ENCODE measurements around the gene BANK1. TPM values are rescaled to one million over a fixed set of nuclear protein-coding genes. Genes with fewer than 3 reads are reported as not detected.
A peak's percentile ranks its signal among the peaks of the same experiment; 100 is the strongest.

The BANK1 gene
- total and polyA plus RNA-seq, 2 donors (not counting 1 experiment from before 2014, with no cell fraction given) = 0.20 to 0.83 TPM

- H4K20me1 ChIP-seq (ENCODE audit: control insufficient read depth, extremely low read depth, insufficient read depth, low read length) = peaks cover 1% of the 10 kb centered on the region
- no peak for DNase-seq (ENCODE audit: low read depth in 2 of 2)
- no peak overlapping the region for H3K27ac ChIP-seq (ENCODE audit: insufficient read depth, low read length)
- no peaks in the 10 kb centered on the region for H3K9me3 ChIP-seq (ENCODE audit: control insufficient read depth, insufficient read depth, low read depth, low read length)
- no peak overlapping the region for H3K4me2 ChIP-seq (ENCODE audit: extremely low read depth, insufficient read depth, low read length)
- H3K79me2 ChIP-seq (ENCODE audit: control insufficient read depth, insufficient read depth, low read length) = no peaks in the 10 kb centered on the region
- H3K9ac ChIP-seq (ENCODE audit: insufficient read depth, low read length) = no peak overlapping the region
- no peak overlapping the region for H2AFZ ChIP-seq (ENCODE audit: low read length)
- TF ChIP-seq EZH2 (IDR thresholded peaks at IDR 0.05; ENCODE audit: low read length, missing control alignments) (no peak), CTCF (conservative IDR thresholded peaks at IDR 0.05 in 1 of 2, IDR thresholded peaks at IDR 0.05 in 1 of 2; ENCODE audit: low read depth in 1 of 2, low read length in 2 of 2) (no peak)
- no peaks in the 10 kb centered on the region for H3K27me3 ChIP-seq (ENCODE audit: control insufficient read depth, insufficient read depth, low read length)
- no peaks in the 10 kb centered on the region for H3K36me3 ChIP-seq (ENCODE audit: control insufficient read depth, insufficient read depth, low read length)
- H3K4me3 ChIP-seq (replicated peaks in 1 of 4; ENCODE audit: control extremely low read depth in 1 of 4, insufficient read depth in 1 of 4, low read depth in 3 of 4, low read length in 4 of 4) = no peak overlapping the region
- no peaks in the 10 kb centered on the region for H3K4me1 ChIP-seq (ENCODE audit: control insufficient read depth, extremely low read depth, insufficient read depth, low read length)
Measured at GRCh38 chr4:101942891-101943290, 152.4 kb downstream of the BANK1 start.

- Histone ChIP-seq H4K20me1 (ENCODE audit: control insufficient read depth, extremely low read depth, insufficient read depth, low read length) (peaks cover 2% of the 10 kb centered on the region), H3K36me3 (ENCODE audit: control insufficient read depth, insufficient read depth, low read length) (no peaks in the 10 kb centered on the region), H2AFZ (ENCODE audit: low read length) (no peak overlapping the region), H3K9ac (ENCODE audit: insufficient read depth, low read length) (no peak overlapping the region), H3K9me3 (ENCODE audit: control insufficient read depth, insufficient read depth, low read depth, low read length) (no peaks in the 10 kb centered on the region), H3K27me3 (ENCODE audit: control insufficient read depth, insufficient read depth, low read length) (no peaks in the 10 kb centered on the region), H3K79me2 (ENCODE audit: control insufficient read depth, insufficient read depth, low read length) (no peaks in the 10 kb centered on the region), H3K4me3 (replicated peaks in 1 of 4; ENCODE audit: control extremely low read depth in 1 of 4, insufficient read depth in 1 of 4, low read depth in 3 of 4, low read length in 4 of 4) (no peak overlapping the region), H3K4me2 (ENCODE audit: extremely low read depth, insufficient read depth, low read length) (no peak overlapping the region), H3K27ac (ENCODE audit: insufficient read depth, low read length) (no peak overlapping the region), H3K4me1 (ENCODE audit: control insufficient read depth, extremely low read depth, insufficient read depth, low read length) (no peaks in the 10 kb centered on the region)
- no peak for TF ChIP-seq CTCF (conservative IDR thresholded peaks at IDR 0.05 in 1 of 2, IDR thresholded peaks at IDR 0.05 in 1 of 2; ENCODE audit: low read depth in 1 of 2, low read length in 2 of 2)
- TF ChIP-seq EZH2 (IDR thresholded peaks at IDR 0.05; ENCODE audit: low read length, missing control alignments) = no peak
- DNase-seq (ENCODE audit: low read depth in 2 of 2) = peak; percentile 3 to 82
Measured at GRCh38 chr4:101944649-101945048, 154.1 kb downstream of the BANK1 start.

- no peak for DNase-seq (ENCODE audit: low read depth in 2 of 2)
- Histone ChIP-seq H3K79me2 (ENCODE audit: control insufficient read depth, insufficient read depth, low read length) (no peaks in the 10 kb centered on the region), H3K27ac (ENCODE audit: insufficient read depth, low read length) (no peak overlapping the region), H3K27me3 (ENCODE audit: control insufficient read depth, insufficient read depth, low read length) (no peaks in the 10 kb centered on the region), H3K4me2 (ENCODE audit: extremely low read depth, insufficient read depth, low read length) (no peak overlapping the region), H3K9me3 (ENCODE audit: control insufficient read depth, insufficient read depth, low read depth, low read length) (no peaks in the 10 kb centered on the region), H3K4me3 (replicated peaks in 1 of 4; ENCODE audit: control extremely low read depth in 1 of 4, insufficient read depth in 1 of 4, low read depth in 3 of 4, low read length in 4 of 4) (no peak overlapping the region), H3K9ac (ENCODE audit: insufficient read depth, low read length) (no peak overlapping the region), H3K36me3 (ENCODE audit: control insufficient read depth, insufficient read depth, low read length) (no peaks in the 10 kb centered on the region), H2AFZ (ENCODE audit: low read length) (no peak overlapping the region), H4K20me1 (ENCODE audit: control insufficient read depth, extremely low read depth, insufficient read depth, low read length) (peaks cover 2% of the 10 kb centered on the region), H3K4me1 (ENCODE audit: control insufficient read depth, extremely low read depth, insufficient read depth, low read length) (no peaks in the 10 kb centered on the region)
- TF ChIP-seq EZH2 (IDR thresholded peaks at IDR 0.05; ENCODE audit: low read length, missing control alignments) (no peak), CTCF (conservative IDR thresholded peaks at IDR 0.05 in 1 of 2, IDR thresholded peaks at IDR 0.05 in 1 of 2; ENCODE audit: low read depth in 1 of 2, low read length in 2 of 2) (no peak)
Measured at GRCh38 chr4:101948055-101948454, 157.5 kb downstream of the BANK1 start.

Data from fibroblast of lung (primary cell).